GM12878 (cell line): ENCODE measurements around the gene RAB30. TPM values are rescaled to one million over a fixed set of nuclear protein-coding genes. Genes with fewer than 3 reads are reported as not detected.

Experiments used
- ATAC-seq: fragments of 200-7000 bp; cut with Tn5 transposase; 3 replicates; pipeline ENCODE4 v1.9.1; 2020; ENCODE audit warnings: mild to moderate bottlenecking, moderate library complexity
- BruUV-seq: library from RNA; stranded (reverse); fragments of 400-500 nt; replicated peaks from 2 replicates; lab custom pipeline; 2021; lab: Mats Ljungman, UMichigan
- CTCF ChIA-PET: fragments of 300-600 bp; sonication (Branson Sonifier 250); formaldehyde crosslinking; extraction: SDS; loops from one replicate; lab custom pipeline; 2021; ENCODE audit warnings: inconsistent platforms; lab: Yijun Ruan, JAX
- POLR2A ChIA-PET: fragments of 350-600 bp; formaldehyde crosslinking; extraction: SDS; loops from one replicate; lab custom pipeline; 2021; ENCODE audit warnings: inconsistent platforms; lab: Charles Lee
- RAD21 ChIA-PET: fragments of 300-600 bp; sonication (Branson Sonifier 250); formaldehyde crosslinking; loops from one replicate; lab custom pipeline; 2023; ENCODE audit warnings: antibody characterized with exemption; ENCODE audit not compliant: unreplicated experiment; lab: Charles Lee
- SMC1A ChIA-PET: fragments of 300-600 bp; sonication (Branson Sonifier 250); formaldehyde crosslinking; loops from one replicate; lab custom pipeline; 2023; ENCODE audit not compliant: unreplicated experiment, uncharacterized antibody; lab: Charles Lee
- DNase-seq: peaks from one replicate; pipeline ENCODE4 v3.0.0-alpha.2; 2011; ENCODE audit warnings: low read depth, low spot score
- FAIRE-seq: peaks from 3 replicates; lab custom pipeline; 2011; peaks lifted over from hg19 to GRCh38; lab: Jason Lieb, UNC
- H2AFZ ChIP-seq: 2 replicates; pipeline ENCODE4 v1.6.0; 2011; ENCODE audit warnings: low read depth, low read length, control low read depth; ENCODE audit not compliant: control insufficient read depth
- H3K27ac ChIP-seq: 2 replicates; pipeline ENCODE4 v1.5.1; 2011; ENCODE audit warnings: control low read depth; ENCODE audit not compliant: control insufficient read depth, insufficient read depth
- H3K27me3 ChIP-seq, 2 experiments: replicated peaks in 1 of 2; 2 replicates each; pipeline versions ENCODE4 v1.6.0 to v1.6.1; 2011; ENCODE audit warnings: low read length in 1 of 2; ENCODE audit not compliant: control insufficient read depth in 2 of 2, insufficient read depth in 2 of 2
- H3K36me3 ChIP-seq, 2 experiments: 2 replicates each; pipeline ENCODE4 v1.5.1; 2011; ENCODE audit warnings: low read length in 1 of 2; ENCODE audit not compliant: control insufficient read depth in 2 of 2, insufficient read depth in 2 of 2
- H3K4me1 ChIP-seq: 2 replicates; pipeline ENCODE4 v1.6.1; 2011; ENCODE audit warnings: mild to moderate bottlenecking, low read length, moderate library complexity, mixed read lengths; ENCODE audit not compliant: control insufficient read depth, insufficient read depth
- H3K4me2 ChIP-seq: 2 replicates; pipeline ENCODE4 v1.6.0; 2011; ENCODE audit warnings: control low read depth; ENCODE audit not compliant: control insufficient read depth, insufficient read depth
- H3K4me3 ChIP-seq: fragments of 200-600 bp; sonication (generic); 2 replicates; pipeline ENCODE4 v1.5.1; 2016
- H3K79me2 ChIP-seq: 2 replicates; pipeline ENCODE4 v1.6.0; 2011; ENCODE audit warnings: low read length; ENCODE audit not compliant: control insufficient read depth, insufficient read depth
- H3K9ac ChIP-seq: 2 replicates; pipeline ENCODE4 v1.8.0; 2011; ENCODE audit warnings: low read length, control low read depth, mixed read lengths; ENCODE audit not compliant: control insufficient read depth, insufficient read depth
- H3K9me3 ChIP-seq: replicated peaks from 3 replicates; pipeline ENCODE4 v1.5.1; 2011; ENCODE audit warnings: mild to moderate bottlenecking, low read length; ENCODE audit not compliant: control insufficient read depth, insufficient read depth
- H4K20me1 ChIP-seq: 2 replicates; pipeline ENCODE4 v1.6.0; 2011; ENCODE audit not compliant: control insufficient read depth, insufficient read depth
- CTCF ChIP-seq, 3 experiments: IDR thresholded peaks in 2 of 3; conservative IDR thresholded peaks in 1 of 3; 2 replicates each; pipeline ENCODE4 v1.5.1; 2011; ENCODE audit warnings: low read depth in 3 of 3, low read length in 3 of 3, mild to moderate bottlenecking in 3 of 3, control low read depth in 2 of 3, moderate library complexity in 2 of 3, inconsistent platforms in 1 of 3, mixed read lengths in 1 of 3; ENCODE audit not compliant: control insufficient read depth in 2 of 3, insufficient read depth in 1 of 3; ENCODE audit errors: extremely low read depth in 1 of 3
- ETV6 ChIP-seq, 2 experiments: fragments of 450-650 bp in 1 of 2; IDR thresholded peaks in 1 of 2; conservative IDR thresholded peaks in 1 of 2; 2 replicates each; pipeline ENCODE4 v1.6.1; 2014; ENCODE audit warnings: antibody characterized with exemption in 1 of 2, borderline replicate concordance in 1 of 2, low read depth in 1 of 2, mild to moderate bottlenecking in 1 of 2, moderate library complexity in 1 of 2
- IKZF2 ChIP-seq, 2 experiments: fragments of 450-650 bp; IDR thresholded peaks; 2 replicates each; pipeline ENCODE4 v1.6.1; 2017; ENCODE audit warnings: mild to moderate bottlenecking in 2 of 2, moderate library complexity in 2 of 2
- NFYB ChIP-seq: IDR thresholded peaks from 2 replicates; pipeline ENCODE4 v1.6.1; 2011; ENCODE audit warnings: low read depth, mild to moderate bottlenecking, low read length, improper control_type of control experiment, moderate library complexity; ENCODE audit not compliant: insufficient read depth
- NR2C2 ChIP-seq: IDR thresholded peaks from 2 replicates; pipeline ENCODE4 v1.6.1; 2011; ENCODE audit warnings: borderline replicate concordance, low read depth; ENCODE audit not compliant: control insufficient read depth, insufficient read length
- RUNX3 ChIP-seq: IDR thresholded peaks from 2 replicates; pipeline ENCODE4 v1.6.1; 2012; ENCODE audit warnings: low read length, inconsistent platforms
- SUZ12 ChIP-seq: fragments of 200-600 bp; sonication (generic); IDR thresholded peaks from one replicate; pipeline ENCODE4 v1.6.1; 2018; ENCODE audit warnings: antibody characterized with exemption, mild to moderate bottlenecking; ENCODE audit not compliant: unreplicated experiment
- USF2 ChIP-seq: IDR thresholded peaks from 2 replicates; pipeline ENCODE4 v1.6.1; 2011; ENCODE audit warnings: low read depth, low read length, improper control_type of control experiment, borderline replicate concordance
- WGBS: methylation state at CpG from one replicate; pipeline ENCODE4 v1.1.6; 2016; ENCODE audit warnings: low lambda C conversion rate; ENCODE audit not compliant: insufficient replicate concordance, insufficient coverage; ENCODE audit errors: missing lambda C conversion rate; 5-methylcytosine and 5-hydroxymethylcytosine counted together
- in situ Hi-C: fragments of 300-500 bp; cut with MboI; formaldehyde crosslinking; loops from 9 replicates; pipeline ENCODE4 v1.14.3; 2018; ENCODE audit warnings: mixed read lengths
- intact Hi-C: fragments of 100-400 bp; cut with micrococcal nuclease; formaldehyde crosslinking; loops from one replicate; pipeline ENCODE4 v1.14.2; 2022; ENCODE audit not compliant: unreplicated experiment
- polyA plus RNA-seq, 11 experiments: library from polyadenylated mRNA; depleted of rRNA in 4 of 11; unstranded in 6 of 11; stranded (reverse) in 5 of 11; fragments of >200 nt; fragmentation: Nextera tagmentation in 4 of 11; fragmentation: Illumina TruSeq in 1 of 11; extraction: Ambion mirVana in 4 of 11; extraction: Trizol in 1 of 11; gene quantifications; 1 replicate in 1 of 11; 2 replicates in 10 of 11; pipeline versions ENCODE4 v1.2.1 to v1.2.3, GENCODE V29; 2011 to 2016; ENCODE audit warnings: inconsistent platforms in 2 of 11, missing spikeins in 2 of 11, low read depth in 1 of 11
- total RNA-seq, 4 experiments: library from RNA; depleted of rRNA in 3 of 4; stranded (reverse); fragments of >200 nt in 3 of 4; fragmentation: Illumina TruSeq in 1 of 4; extraction: Trizol in 1 of 4; gene quantifications; 2 replicates each; pipeline versions ENCODE4 v1.2.1 to v1.2.3, GENCODE V29; 2013 to 2021

RAB30 gene
- total and polyA plus RNA-seq, 10 of the 15 experiments (the other 5 are each of a cell fraction or from before 2014, with no cell fraction given), result 9.8 to 26.7 (median 19.2) TPM

- POLR2A ChIA-PET, result interaction anchor here (0.6 to 1.3 kb wide), 5 partner anchors 22 to 114 kb away, joined by 3 to 5 read pairs (median 4); no protein-coding TSS in a partner anchor
Measured at GRCh38 chr11:82974851-82975250, 96.8 kb downstream of the RAB30 start.

More at GRCh38 chr11:82974851-82975250, 96.8 kb downstream of the RAB30 start:
- ChIA-PET CTCF (interaction anchor here (0.9 to 1.0 kb wide), 3 partner anchors 12 to 27 kb away, joined by 3 to 4 read pairs (median 4); no protein-coding TSS in a partner anchor), RAD21 (interaction anchor here (0.6 to 2.0 kb wide), 7 partner anchors 14 to 50 kb away, joined by 3 to 8 read pairs (median 5); no protein-coding TSS in a partner anchor), SMC1A (interaction anchor here (0.6 to 5.0 kb wide), 14 partner anchors 10 to 1102 kb away, joined by 3 to 34 read pairs (median 5); no protein-coding TSS in a partner anchor)
- 98% methylated on average over 2 of the region's 2 CpGs for WGBS
- FAIRE-seq (no peak), ATAC-seq (no peak), DNase-seq (no peak)
- intact Hi-C loops, result loop anchor here (5.0 kb wide), 1 partner anchor 48 kb away; no protein-coding TSS in a partner anchor
- Histone ChIP-seq H3K9ac (no peak overlapping the region), H3K27me3 (no peaks in the 10 kb centered on the region), H2AFZ (no peak overlapping the region), H4K20me1 (no peaks in the 10 kb centered on the region), H3K27ac (no peak overlapping the region), H3K79me2 (no peaks in the 10 kb centered on the region), H3K4me3 (no peak overlapping the region), H3K36me3 (no peaks in the 10 kb centered on the region), H3K4me2 (no peak overlapping the region), H3K4me1 (peaks cover 43% of the 10 kb centered on the region), H3K9me3 (no peaks in the 10 kb centered on the region; the same call in 1 of the 3 replicates)
- TF ChIP-seq NFYB (no peak), ETV6 (conservative IDR thresholded peaks at IDR 0.05 in 1 of 2, IDR thresholded peaks at IDR 0.05 in 1 of 2; ENCODE audit: borderline replicate concordance in 1 of 2, low read depth in 1 of 2) (no peak), RUNX3 (no peak), NR2C2 (no peak), SUZ12 (no peak), CTCF (IDR thresholded peaks at IDR 0.05 in 2 of 3, conservative IDR thresholded peaks at IDR 0.05 in 1 of 3; ENCODE audit: control insufficient read depth in 2 of 3, extremely low read depth in 1 of 3, insufficient read depth in 1 of 3, low read depth in 3 of 3, low read length in 3 of 3) (no peak), USF2 (no peak), IKZF2 (IDR thresholded peaks at IDR 0.05) (no peak)
- in situ Hi-C loops, result no loop called here
- BruUV-seq, result no TSS peak
